Left kidney (tissue), 2 donors: ENCODE results near the gene SKIC3. TPM values are rescaled to one million over a fixed set of nuclear protein-coding genes. Genes with fewer than 3 reads are reported as not detected.

ENCODE experiments used
- DNase-seq: peaks from one replicate; pipeline ENCODE4 v3.0.0-alpha.2; 2013
- polyA plus RNA-seq: library from polyadenylated mRNA; unstranded; fragments of 120-200 nt; gene quantifications from one replicate; pipeline ENCODE4 v1.2.1, GENCODE V29; 2013; ENCODE audit not compliant: insufficient read length

Gene SKIC3
- polyA plus RNA-seq, 1 donor, result 114 TPM

DNA sequence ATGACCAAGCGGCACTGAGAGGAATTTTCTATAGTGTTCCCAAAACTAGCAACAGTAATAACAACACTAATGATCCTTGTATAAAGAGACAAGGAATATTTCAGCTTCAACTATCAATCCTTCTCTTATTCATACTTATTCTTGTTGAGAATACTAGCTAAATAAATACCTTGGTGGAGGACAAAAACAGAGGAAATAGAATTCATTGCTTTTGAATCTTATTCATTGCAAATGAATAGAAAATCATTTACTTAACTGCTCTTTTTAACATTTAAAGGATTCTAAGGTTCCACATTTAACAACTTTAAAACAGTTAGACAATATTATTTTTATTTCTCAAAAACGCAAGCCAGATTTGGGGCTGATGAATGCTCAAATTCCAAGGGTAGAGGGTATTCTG is 22.4 kb downstream of the SKIC3 start:
- DNase-seq, result no peak

DNA sequence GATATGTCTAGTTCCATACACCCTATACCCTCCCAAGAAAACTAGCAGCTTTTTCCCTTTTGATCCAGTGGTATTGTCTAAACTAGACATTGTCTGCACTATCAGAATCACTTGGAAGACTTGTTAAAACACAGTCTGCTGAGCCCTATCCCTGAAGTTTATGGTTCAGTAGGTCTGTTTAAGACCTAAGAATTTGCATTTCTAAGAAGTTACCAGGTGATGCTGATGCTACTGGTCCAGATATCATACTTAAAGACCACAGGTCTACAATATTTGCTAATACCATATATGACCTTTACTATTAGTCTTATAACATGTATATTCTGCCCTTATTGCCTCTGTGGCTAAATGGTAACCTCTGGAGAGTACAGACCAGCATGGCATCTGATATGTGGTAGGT is 23.3 kb downstream of the SKIC3 start:
- DNase-seq, result no peak

DNA sequence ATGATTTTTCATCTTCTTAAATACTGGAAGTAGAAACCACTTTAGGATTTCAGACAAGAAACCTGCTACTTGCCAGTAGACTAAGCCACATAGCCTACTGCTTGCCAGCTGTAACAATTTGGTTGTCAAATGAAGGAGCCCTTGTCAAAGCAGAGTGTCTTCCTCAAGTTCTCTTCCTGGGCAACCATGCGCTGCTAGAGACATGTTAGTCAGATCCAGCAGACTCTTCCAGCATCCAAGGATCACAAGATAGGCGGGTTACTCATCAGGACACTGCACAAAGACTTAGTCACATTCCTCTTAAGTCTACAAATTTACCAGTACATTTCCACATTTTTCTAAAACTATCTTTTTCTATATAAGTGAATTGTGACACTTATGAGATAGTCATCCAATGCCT is 24.4 kb downstream of the SKIC3 start:
- no peak for DNase-seq

DNA sequence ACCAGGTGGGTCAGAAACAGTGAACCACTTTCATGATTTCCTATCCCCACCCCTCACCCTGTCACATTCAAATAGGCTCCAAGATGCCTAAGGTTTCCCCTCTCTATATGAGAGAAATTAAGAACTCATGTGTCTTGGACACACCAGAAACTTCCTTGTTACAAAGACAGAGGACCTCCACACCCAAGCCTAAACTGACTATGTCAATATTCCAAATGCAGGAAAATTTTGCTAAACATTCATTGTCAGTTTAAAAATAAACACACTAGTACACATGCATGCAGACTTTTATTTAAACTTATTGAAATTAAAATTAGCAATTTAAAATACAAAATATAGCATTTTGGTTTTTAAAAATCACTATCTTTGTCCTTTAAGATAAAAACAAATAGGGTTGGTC is 26.2 kb downstream of the SKIC3 start:
- no peak for DNase-seq

DNA sequence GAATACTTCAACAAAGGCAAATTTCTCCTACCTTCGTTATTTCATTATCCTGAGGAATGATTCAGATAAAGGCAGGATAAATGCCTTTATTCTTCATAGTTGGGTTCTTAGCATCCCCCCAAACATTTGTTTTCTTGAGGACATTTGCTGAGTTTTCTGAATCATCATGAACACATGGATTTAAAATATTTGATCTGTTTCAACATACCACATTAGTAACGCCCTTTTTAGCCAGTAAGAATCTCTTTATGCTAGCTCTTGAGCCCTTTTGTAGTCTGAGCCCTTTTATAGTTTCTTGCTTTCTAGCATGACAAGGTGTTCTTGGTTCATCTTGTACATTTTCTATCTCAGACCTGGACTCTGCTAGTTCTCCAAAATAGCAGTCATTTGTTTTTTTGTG is 27.9 kb downstream of the SKIC3 start:
- no peak for DNase-seq

DNA sequence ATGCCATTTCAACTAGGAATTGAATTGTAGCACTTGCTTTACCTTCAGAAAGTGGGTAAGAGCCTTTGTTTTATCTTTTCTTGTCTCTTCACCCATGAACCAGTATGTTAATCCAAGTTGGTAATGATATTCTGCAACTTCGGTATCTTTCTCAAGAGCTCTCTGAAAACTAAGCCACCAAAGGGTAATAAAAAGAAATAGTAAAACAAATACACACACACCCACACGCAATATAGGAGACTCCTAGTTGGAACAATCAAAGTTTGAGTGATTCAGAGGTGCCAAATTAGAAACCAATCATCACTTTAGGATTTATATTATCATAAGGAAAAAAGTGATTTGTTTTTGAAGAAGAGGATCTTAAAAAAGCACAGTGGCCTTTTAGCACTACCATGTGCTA is 30.4 kb downstream of the SKIC3 start:
- no peak for DNase-seq

DNA sequence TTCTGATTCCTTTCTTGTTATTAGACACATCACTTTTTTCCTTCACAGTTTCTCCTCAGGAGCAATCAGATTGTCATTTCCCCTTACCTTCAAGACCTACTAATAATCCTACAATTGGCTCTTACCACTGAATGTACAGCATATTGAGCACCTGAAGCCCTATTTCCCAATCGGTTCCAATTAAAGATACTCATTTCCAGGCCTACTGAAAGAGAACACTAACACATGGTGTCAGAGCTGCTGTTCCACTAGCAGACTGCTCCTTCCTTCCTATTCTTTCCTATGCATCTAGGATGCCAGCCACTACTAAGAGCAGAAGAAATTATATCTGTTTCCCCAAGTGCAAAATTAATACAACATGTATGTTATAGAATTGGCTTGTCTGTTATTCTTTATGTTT is 34.6 kb downstream of the SKIC3 start:
- no peak for DNase-seq

DNA sequence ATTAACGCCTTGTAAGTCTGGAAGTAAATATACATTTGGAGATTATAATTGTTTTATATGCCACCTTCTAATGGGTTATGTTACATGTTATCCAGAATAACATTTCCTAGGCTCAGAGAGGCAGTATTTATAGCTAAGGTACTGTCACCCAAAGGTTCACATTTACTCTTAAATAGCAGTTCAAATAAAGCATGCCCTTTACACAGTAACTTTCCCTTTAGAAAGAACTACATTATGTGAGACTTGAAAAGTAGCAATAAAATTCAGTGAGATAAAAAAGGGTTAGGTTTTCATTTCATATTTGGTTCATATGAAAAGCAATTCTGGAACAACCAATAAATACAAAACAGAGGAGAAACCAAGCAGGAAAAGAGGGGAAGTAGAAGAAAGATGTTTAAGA is 35.1 kb downstream of the SKIC3 start:
- DNase-seq, result no peak

DNA sequence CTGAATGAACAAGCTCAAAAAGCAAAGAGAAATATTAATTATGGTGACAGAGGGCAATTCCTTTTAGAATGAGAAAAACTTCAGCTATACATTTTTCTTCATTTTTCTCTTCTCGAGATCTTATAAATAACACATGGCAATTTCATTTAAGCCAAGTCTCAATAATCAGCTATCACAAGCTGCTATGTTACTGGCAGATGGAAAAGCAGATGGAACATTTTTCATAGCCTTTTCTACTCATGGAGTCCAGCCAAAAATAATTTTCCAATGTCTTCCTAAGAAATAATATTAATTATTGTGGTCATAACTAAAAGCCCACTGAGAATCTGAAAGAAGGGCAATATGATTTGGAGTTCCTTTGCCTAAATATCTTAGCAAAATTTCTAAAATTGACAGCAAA is 35.6 kb downstream of the SKIC3 start:
- DNase-seq, result no peak

DNA sequence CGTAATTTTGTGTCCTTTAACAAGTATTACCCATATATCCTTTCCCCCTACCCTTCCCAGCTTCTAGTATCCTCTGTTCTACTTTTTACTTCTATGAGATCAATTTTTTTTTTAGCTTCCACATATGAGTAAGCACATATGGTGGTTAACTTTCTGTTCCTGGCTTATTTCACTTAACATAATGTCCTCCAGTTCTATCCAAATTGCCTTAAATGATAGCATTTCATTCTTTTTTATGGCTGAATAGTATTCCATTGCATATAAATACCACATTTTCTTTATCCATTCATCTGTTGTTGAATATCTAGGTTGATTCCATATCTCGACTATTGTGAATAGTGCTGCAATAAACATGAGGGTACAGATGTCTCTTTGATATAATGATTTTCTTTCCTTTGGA is 36.4 kb downstream of the SKIC3 start:
- no peak for DNase-seq

DNA sequence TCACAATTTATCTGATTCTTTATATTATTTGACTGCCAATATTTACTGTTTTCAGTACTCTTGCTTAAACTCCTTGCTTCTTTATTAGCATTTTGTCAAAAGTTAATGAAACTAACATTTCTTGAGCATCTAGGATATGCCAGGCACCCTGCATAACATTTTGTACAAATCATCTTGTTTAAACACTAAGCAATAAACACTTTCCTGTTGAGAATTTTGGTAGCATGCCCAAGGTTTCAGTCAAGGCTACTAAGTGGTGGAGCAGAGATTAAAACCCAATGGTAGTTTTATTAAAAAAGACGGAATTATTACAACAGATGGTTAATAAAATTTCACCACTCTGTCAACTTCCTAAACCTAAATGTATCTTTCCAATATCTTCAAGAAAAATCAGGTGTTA is 43.2 kb downstream of the SKIC3 start:
- no peak for DNase-seq

DNA sequence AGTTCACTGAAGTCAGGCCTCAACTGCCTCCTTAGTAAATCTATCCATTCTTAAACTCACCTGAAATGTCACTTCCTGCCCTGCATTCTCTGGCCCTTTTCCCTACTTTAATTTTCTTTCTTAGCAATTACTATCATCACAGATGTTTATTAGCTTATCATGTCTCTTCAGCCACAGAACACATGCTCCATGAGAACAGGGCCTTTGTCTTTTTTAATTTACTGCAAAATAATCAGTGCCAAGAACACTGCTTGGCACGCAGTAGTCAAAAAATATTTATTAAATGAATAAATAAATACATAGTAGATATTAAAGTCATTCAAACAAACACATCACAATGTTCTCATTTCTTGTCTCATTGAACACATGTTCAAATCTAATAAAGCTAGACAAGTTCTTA is 46.2 kb downstream of the SKIC3 start:
- no peak for DNase-seq

Other genes with a start within 250 kb of the SKIC3 start
- 3.8 TPM for gene FAM81B, start 163.6 kb downstream of the SKIC3 start, polyA plus RNA-seq
- gene ARSK, start 124 bp upstream of the SKIC3 start, polyA plus RNA-seq, result 16.0 TPM
- gene GPR150, start 65.1 kb upstream of the SKIC3 start, polyA plus RNA-seq, result 0.07 TPM
- gene RFESD, start 91.8 kb upstream of the SKIC3 start, polyA plus RNA-seq, result 5.0 TPM
- gene SPATA9, start 128.0 kb upstream of the SKIC3 start, polyA plus RNA-seq, result 2.4 TPM
- gene RHOBTB3, start 176.4 kb upstream of the SKIC3 start, polyA plus RNA-seq, result 78.0 TPM